SH-SY5Y (cell line): ENCODE measurements around the gene HSPA12B.

Experiments
- GATA2 ChIP-seq: IDR thresholded peaks from 2 replicates; pipeline ENCODE4 v1.6.1; 2011; ENCODE audit warnings: mild to moderate bottlenecking, low read depth, low read length
- GATA3 ChIP-seq: IDR thresholded peaks from 2 replicates; pipeline ENCODE4 v1.6.1; 2011; ENCODE audit warnings: low read depth, mild to moderate bottlenecking, low read length, moderate library complexity

DNA sequence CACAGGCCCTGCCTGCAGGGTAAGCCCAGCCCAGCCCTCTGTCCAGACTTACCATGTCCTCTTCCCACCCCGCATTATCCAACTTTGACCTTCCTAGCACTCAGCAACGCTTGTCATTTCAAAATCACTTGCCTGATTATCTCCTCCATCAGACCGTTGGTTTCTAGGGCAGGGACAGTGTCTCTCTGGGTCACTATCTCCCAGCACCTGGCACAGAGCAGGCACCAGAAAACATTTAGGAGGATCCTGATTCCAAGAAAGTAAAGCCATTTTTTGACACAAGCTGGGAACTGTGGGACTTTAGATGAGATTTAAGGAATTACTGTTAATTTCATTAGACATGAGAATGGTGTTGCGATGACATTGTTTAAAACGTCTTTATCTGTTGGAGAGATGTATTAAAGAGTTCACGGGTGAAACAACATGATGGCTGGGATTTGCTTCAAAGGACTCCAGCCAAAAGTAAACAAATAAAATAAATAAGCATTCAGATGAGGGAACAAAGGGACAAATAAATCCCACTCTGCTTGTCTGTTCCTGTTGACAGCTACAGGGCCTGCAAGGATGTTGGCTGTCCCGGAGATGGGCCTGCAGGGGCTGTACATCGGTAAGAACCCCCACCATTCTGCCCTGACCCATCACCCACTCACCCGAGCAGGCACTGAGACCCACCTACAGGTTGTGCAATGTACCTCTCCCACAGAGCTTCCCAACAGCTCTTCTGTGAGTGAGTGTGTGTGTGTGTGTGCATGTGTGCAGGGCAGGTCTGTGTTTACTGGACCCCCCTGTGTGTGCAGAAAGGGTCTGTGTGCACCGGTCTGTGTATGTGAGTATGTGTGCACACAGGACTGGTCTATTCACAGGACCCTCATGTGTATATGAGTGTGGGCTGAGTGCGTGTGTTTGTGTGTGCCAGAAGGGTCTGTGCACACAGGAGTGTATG, 5.9 kb downstream of the HSPA12B start:
- TF ChIP-seq GATA2 (peak; percentile 48; the same call in 1 of the 2 replicates), GATA3 (no peak)
